ENCODE results near the gene ATG16L2. TPM values are rescaled to one million over a fixed set of nuclear protein-coding genes. Genes with fewer than 3 reads are reported as not detected.
A peak's percentile ranks its signal among the peaks of the same experiment; 100 is the strongest.
"Not testable (repeated sequence)": the region's sequence is repeated elsewhere in the genome, so short reads cannot be mapped to it uniquely, and the experiment has no call there.

ATG16L2 gene
- total RNA-seq, 1 donor from 2014 or later = 104 TPM

DNA sequence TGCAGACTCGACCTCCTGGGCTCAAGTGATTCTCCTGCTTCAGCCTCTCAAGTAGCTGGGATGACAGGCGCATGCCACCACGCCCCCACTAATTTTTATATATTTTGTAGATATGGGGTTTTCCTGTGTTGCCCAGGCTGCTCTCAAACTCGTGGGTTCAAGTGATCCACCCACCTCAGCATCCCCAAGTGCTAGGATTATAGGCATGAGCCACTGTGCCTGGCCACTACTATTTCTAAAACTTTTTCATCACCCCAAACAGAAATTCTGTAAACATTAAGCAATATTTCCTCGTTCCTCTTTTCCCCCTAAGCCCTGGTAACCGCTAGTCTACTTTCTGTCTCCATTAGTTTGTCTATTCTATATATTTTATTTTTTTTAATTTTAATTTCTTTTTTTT is 9.0 kb upstream of the ATG16L2 start:
- DNase-seq = no peak
- peak; percentile 18 to 44 for ATAC-seq

GRCh38 chr11:72806378-72806777 is 7.8 kb upstream of the ATG16L2 start:
- intact Hi-C loops (cut with DNase I); H3K9me3 ChIP-seq; H3K27me3 ChIP-seq (ENCODE audit: low read depth); H3K4me3 ChIP-seq; DNase-seq; H3K36me3 ChIP-seq; ATAC-seq: not testable (repeated sequence)
- Histone ChIP-seq H3K27ac (peak overlapping the region; percentile 46), H3K4me1 (peaks cover 40% of the 10 kb centered on the region)

More for the DNA sequence above, 9.0 kb upstream of the ATG16L2 start:
- Histone ChIP-seq H3K4me1 (peaks cover 30% of the 10 kb centered on the region), H3K27ac (no peak overlapping the region), H3K4me3 (no peak overlapping the region), H3K27me3 (ENCODE audit: low read depth) (no peaks in the 10 kb centered on the region), H3K9me3 (no peaks in the 10 kb centered on the region), H3K36me3 (peaks cover 3% of the 10 kb centered on the region)
- intact Hi-C loops (cut with DNase I) = no loop called here
- TF ChIP-seq, protein P1, sequence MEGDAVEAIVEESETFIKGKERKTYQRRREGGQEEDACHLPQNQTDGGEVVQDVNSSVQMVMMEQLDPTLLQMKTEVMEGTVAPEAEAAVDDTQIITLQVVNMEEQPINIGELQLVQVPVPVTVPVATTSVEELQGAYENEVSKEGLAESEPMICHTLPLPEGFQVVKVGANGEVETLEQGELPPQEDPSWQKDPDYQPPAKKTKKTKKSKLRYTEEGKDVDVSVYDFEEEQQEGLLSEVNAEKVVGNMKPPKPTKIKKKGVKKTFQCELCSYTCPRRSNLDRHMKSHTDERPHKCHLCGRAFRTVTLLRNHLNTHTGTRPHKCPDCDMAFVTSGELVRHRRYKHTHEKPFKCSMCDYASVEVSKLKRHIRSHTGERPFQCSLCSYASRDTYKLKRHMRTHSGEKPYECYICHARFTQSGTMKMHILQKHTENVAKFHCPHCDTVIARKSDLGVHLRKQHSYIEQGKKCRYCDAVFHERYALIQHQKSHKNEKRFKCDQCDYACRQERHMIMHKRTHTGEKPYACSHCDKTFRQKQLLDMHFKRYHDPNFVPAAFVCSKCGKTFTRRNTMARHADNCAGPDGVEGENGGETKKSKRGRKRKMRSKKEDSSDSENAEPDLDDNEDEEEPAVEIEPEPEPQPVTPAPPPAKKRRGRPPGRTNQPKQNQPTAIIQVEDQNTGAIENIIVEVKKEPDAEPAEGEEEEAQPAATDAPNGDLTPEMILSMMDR (IDR thresholded peaks at IDR 0.05) = no peak

DNA sequence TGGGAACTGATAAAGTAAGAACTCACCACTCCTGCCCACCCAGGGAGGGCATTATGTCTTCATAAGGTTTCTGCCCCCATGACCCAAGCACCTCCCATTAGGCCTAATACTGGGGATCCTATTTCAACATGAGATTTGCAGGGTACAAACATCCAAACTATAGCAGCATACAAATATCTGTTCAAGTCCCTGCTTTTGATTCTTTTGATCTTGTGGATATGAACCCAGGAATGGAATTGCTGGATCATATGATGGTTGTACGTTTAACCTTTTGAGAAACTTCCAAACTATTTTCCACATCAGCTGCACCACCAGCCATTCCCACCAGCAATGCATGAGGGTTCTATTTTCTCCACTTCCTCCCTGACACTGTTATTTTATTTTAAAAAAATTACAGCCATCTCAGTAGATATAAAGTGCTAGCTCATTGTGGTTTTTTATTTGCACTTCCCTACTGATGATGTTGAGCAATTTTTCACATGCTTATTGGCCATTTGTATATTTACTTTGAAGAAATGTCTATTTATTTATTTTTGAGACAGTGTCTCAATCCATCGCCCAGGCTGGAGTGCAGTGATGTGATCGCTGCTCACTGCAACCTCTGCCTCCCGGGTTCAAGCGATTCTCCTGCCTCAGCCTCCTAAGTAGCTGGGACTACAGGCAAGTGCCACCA is 7.1 kb upstream of the ATG16L2 start:
- no peak for DNase-seq
- Histone ChIP-seq H3K27me3 (ENCODE audit: low read depth) (no peaks in the 10 kb centered on the region), H3K9me3 (no peaks in the 10 kb centered on the region), H3K36me3 (peaks cover 3% of the 10 kb centered on the region), H3K27ac (peak overlapping the region; percentile 76), H3K4me3 (no peak overlapping the region), H3K4me1 (peaks cover 48% of the 10 kb centered on the region)
- TF ChIP-seq, protein P1 (IDR thresholded peaks at IDR 0.05) = no peak
- ATAC-seq = peak; percentile 64 to 67
- intact Hi-C loops (cut with DNase I) = no loop called here

DNA sequence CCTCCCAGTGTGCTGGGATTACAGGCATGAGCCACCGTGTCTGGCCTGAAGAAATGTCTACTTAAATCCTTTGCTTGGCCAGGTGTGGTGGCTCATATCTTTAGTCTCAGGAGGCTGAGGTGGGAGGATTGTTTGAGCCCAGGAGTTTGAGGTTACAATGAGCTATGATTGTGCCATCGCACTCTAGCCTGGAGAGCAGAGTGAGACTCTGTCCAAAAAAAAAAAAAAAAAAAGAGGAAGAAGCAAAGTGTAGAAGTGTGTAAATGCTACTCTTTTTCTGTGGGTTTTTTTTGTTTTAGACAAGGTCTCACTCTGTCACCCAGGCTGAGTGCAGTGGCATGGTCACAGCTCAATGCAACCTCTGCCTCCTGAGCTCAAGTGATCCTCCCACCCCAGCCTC is 6.4 kb upstream of the ATG16L2 start:
- peak; percentile 54 to 68 for ATAC-seq
- H3K27me3 ChIP-seq (ENCODE audit: low read depth) = no peaks in the 10 kb centered on the region
- H3K4me1 ChIP-seq = peaks cover 54% of the 10 kb centered on the region
- H3K36me3 ChIP-seq = peaks cover 3% of the 10 kb centered on the region
- H3K27ac ChIP-seq = peak overlapping the region; percentile 76
- no peak for DNase-seq
- H3K4me3 ChIP-seq = no peak overlapping the region
- no peaks in the 10 kb centered on the region for H3K9me3 ChIP-seq
- TF ChIP-seq, protein P1 (IDR thresholded peaks at IDR 0.05) = no peak
- intact Hi-C loops (cut with DNase I) = no loop called here

DNA sequence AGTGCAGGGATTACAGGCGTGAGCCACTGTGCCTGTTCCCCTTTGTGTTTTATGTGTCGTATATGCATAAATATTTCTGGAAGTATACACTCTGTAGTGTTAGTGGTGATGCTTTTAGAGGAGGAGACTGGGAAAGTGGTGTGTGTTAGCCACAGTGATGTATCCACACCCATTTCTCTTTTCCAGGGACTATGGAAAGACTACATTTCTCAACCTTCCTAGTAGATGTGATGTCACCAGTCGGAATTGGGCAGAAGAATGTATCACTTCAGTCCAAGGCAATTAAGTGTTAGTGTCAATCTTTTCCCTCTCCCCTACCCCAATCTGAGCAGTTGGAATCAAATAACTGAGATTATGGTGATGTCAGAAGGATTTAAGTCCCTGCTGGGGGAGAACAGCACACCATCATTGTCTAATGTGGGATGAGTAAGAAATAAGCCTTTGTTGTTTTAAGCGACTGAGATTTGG is 5.8 kb upstream of the ATG16L2 start:
- H3K4me3 ChIP-seq = no peak overlapping the region
- TF ChIP-seq, protein P1 (IDR thresholded peaks at IDR 0.05) = no peak
- ATAC-seq = peak in 1 of 2 donors; percentile 27
- intact Hi-C loops (cut with DNase I) = no loop called here
- H3K27me3 ChIP-seq (ENCODE audit: low read depth) = no peaks in the 10 kb centered on the region
- peaks cover 3% of the 10 kb centered on the region for H3K36me3 ChIP-seq
- peak overlapping the region; percentile 76 for H3K27ac ChIP-seq
- H3K4me1 ChIP-seq = peaks cover 60% of the 10 kb centered on the region
- H3K9me3 ChIP-seq = no peaks in the 10 kb centered on the region
- DNase-seq = no peak

- DNase-seq = peak; percentile 49
- H3K27me3 ChIP-seq (ENCODE audit: low read depth); intact Hi-C loops (cut with DNase I); ATAC-seq; H3K36me3 ChIP-seq; H3K9me3 ChIP-seq: not testable (repeated sequence)
- peak overlapping the region; percentile 99 for H3K27ac ChIP-seq
- H3K4me1 ChIP-seq = peaks cover 82% of the 10 kb centered on the region
- H3K4me3 ChIP-seq = peak overlapping the region; percentile 79
Measured at GRCh38 chr11:72811686-72812085, 2.5 kb upstream of the ATG16L2 start.
